Measurements from ENCODE around the gene BCORL1.
A peak's percentile ranks its signal among the peaks of the same experiment; 100 is the strongest.

Gene BCORL1

DNA sequence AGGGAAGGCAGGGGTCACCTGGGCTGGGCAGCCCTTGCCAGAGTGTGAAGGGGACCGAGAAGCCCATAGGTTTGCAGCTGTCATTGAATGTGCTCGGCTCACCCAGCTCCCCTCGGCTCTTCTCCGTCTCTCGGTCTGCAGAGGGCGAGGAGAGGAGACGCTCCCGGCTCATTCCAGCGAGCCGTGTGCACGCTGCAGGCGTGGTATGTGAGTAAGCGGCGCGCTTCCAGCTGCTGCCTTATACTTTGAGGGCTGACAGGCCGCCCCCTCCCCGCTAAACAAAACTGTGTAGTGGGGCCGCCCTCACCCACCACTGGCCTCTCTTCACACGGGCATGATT is 23.0 kb upstream of the BCORL1 start:
- no peak overlapping the region for H3K4me3 ChIP-seq (ENCODE audit: control insufficient read depth, low read depth, low read length)
- peak; percentile 17 for DNase-seq (ENCODE audit: low read depth)
- TF ChIP-seq, protein P1, sequence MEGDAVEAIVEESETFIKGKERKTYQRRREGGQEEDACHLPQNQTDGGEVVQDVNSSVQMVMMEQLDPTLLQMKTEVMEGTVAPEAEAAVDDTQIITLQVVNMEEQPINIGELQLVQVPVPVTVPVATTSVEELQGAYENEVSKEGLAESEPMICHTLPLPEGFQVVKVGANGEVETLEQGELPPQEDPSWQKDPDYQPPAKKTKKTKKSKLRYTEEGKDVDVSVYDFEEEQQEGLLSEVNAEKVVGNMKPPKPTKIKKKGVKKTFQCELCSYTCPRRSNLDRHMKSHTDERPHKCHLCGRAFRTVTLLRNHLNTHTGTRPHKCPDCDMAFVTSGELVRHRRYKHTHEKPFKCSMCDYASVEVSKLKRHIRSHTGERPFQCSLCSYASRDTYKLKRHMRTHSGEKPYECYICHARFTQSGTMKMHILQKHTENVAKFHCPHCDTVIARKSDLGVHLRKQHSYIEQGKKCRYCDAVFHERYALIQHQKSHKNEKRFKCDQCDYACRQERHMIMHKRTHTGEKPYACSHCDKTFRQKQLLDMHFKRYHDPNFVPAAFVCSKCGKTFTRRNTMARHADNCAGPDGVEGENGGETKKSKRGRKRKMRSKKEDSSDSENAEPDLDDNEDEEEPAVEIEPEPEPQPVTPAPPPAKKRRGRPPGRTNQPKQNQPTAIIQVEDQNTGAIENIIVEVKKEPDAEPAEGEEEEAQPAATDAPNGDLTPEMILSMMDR (conservative IDR thresholded peaks at IDR 0.05; ENCODE audit: control insufficient read depth, insufficient read depth, low read depth, low read length): no peak

GRCh38 chrX:129961180-129962083 is 21.0 kb upstream of the BCORL1 start:
- DNase-seq (ENCODE audit: low read depth): no peak
- TF ChIP-seq, protein P1 (conservative IDR thresholded peaks at IDR 0.05; ENCODE audit: control insufficient read depth, insufficient read depth, low read depth, low read length): no peak
- no peak overlapping the region for H3K4me3 ChIP-seq (ENCODE audit: control insufficient read depth, low read depth, low read length)

DNA sequence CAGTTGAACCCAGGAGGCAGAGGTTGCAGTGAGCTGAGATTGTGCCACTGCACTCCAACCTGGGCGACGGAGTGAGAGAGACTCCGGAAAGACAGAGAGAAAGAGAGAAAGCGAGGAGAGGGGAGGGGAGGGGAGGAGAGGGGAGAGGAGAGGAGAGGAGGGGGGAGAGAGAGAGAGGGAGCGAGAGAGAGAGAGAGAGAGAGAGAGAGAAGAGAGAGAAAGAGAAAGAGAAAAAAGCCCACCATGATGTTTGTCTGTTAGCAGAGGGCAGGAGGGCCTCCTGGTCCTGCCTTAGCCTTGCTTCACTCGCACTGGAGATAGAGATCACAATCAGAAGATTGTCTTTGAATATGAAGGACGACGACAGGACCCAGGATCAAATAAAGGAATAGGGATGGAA is 18.7 kb upstream of the BCORL1 start:
- H3K4me3 ChIP-seq (ENCODE audit: control insufficient read depth, low read depth, low read length): no peak overlapping the region
- DNase-seq (ENCODE audit: low read depth): no peak
- TF ChIP-seq, protein P1 (conservative IDR thresholded peaks at IDR 0.05; ENCODE audit: control insufficient read depth, insufficient read depth, low read depth, low read length): no peak

GRCh38 chrX:129965166-129965565 is 17.3 kb upstream of the BCORL1 start:
- TF ChIP-seq, protein P1 (conservative IDR thresholded peaks at IDR 0.05; ENCODE audit: control insufficient read depth, insufficient read depth, low read depth, low read length): no peak
- H3K4me3 ChIP-seq (ENCODE audit: control insufficient read depth, low read depth, low read length): no peak overlapping the region
- no peak for DNase-seq (ENCODE audit: low read depth)

- DNase-seq (ENCODE audit: low read depth): no peak
- TF ChIP-seq, protein P1 (conservative IDR thresholded peaks at IDR 0.05; ENCODE audit: control insufficient read depth, insufficient read depth, low read depth, low read length): no peak
- H3K4me3 ChIP-seq (ENCODE audit: control insufficient read depth, low read depth, low read length): no peak overlapping the region
These were observed 13.5 kb upstream of the BCORL1 start for GRCh38 chrX:129968968-129969367.

DNA sequence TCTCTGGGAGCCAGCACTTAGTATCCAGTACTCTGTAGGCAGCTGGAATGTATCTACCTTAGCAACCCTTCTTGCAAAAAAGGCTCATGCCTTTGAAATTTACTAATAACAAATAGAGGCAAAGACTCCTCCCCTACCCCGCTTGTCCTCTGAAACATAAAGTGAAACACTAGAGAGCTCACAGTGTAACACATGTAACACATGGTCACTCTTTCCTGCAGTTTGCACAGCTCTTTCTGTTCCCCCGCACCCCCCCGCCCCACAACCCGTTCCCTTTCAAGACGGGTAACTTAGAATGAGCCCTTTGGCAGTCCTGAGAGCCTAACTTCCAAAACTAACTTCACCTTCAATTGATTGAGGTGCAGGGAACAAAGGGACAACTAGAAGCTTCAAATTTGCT is 6.0 kb upstream of the BCORL1 start:
- no peak for DNase-seq (ENCODE audit: low read depth)
- H3K4me3 ChIP-seq (ENCODE audit: control insufficient read depth, low read depth, low read length): no peak overlapping the region
- TF ChIP-seq, protein P1 (conservative IDR thresholded peaks at IDR 0.05; ENCODE audit: control insufficient read depth, insufficient read depth, low read depth, low read length): no peak
